GM20431 (cell line): ENCODE results near the gene PRDM7.
"Not testable (repeated sequence)": the region's sequence is repeated elsewhere in the genome, so short reads cannot be mapped to it uniquely, and the experiment has no call there.

Experiments used
- in situ Hi-C: fragments of 300-500 bp; cut with MseI, MboI; formaldehyde crosslinking; loops from one replicate; pipeline ENCODE4 v1.15.0; 2020; ENCODE audit warnings: low sequenced_read_pairs; ENCODE audit not compliant: unreplicated experiment

Gene PRDM7

DNA sequence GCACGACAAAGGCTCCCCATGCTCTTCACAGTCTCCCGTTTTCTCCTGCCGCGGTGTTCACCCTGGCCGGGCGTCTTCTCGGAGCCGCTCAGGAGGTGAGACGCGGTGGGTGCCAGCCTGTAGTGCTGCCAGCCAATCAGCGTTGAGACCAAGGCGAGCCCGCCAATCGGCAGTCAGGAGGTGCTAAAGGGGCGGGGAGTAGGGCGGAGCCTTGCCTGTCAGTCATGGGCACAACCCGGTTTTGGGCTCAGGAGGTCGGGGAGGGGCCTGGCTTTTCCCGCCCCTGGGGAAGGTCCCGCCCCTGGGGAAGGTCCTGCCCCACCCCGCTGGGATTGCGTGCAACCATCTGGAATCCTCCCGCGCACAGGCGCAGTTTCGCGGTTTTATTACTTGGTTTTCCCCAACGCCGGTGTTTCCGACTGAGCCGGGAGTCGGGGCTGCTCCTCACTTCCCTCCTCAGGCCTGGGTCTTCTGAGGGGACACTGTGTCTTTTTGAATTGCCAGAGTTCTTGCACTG lies at the start of gene PRDM7:
Gene PRDM7 (minus strand): TSS at position 92 of the 517 bp plus-strand sequence. CDS start 1,421 bp downstream, outside the sequence.
- in situ Hi-C loops = no loop called here

DNA sequence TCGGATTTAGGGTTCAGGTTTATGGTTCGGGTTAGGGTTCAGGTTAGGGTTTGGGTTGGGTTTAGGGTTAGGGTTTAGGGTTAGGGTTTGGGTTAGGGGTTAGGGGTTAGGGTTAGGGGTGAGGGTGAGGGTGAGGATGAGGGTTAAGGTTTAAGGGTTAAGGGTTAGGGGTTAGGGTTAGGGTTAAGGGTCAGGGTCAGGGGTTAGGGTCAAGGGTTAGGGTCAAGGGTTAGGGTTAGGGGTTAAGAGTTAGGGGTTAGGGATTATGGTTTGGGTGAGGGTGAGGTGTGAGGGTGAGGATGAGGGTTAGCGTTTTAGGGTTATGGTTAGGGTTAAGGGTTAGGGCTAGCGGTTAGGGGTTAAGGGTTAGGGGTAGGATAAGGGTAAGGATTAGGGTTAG lies 44.7 kb upstream of the PRDM7 start:
- in situ Hi-C loops = not testable (repeated sequence)

GRCh38 chr16:90107617-90108016 lies 30.5 kb upstream of the PRDM7 start:
- in situ Hi-C loops = not testable (repeated sequence)

DNA sequence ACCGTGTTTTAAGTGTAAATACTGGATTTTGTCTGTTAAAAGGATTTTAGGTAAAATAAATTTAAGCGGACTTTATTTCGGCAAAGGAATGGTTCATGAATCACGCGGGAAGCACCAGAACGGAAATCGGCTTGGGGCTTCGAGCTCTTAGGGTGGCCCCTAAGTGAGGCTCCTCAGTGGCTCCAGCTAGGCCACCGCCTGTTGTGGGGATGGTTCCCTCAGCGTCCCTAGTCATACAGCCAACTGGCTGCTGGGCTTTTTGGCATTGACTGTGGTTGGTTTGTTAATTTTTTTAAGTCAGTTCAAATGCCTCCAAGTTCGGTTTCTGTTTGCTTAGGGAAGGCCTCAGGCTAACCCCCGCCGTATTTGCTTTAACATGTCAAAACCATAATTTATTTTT lies 29.9 kb upstream of the PRDM7 start:
- in situ Hi-C loops = not testable (repeated sequence)

GRCh38 chr16:90106271-90106670 lies 29.1 kb upstream of the PRDM7 start:
- in situ Hi-C loops = not testable (repeated sequence)

DNA sequence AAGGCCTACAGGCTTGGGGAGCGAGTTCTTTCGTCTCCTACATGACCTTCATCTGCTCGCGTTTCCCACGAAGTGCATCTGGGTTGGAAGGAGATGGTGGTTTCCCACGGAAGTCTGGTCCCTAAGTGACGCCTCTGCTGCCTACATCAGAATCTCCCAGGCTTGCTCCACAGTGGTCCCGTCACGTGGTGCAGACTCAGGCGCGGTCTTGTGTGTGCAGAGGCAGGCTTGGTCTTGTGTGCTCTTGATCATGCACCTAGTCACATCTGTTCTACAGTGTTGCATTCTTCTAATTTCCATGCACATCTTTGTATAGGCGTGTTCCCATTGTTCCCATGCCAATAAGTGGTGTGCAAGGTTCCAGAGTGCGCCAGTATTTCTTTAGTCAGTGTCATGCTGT lies 27.6 kb upstream of the PRDM7 start:
- in situ Hi-C loops = not testable (repeated sequence)

DNA sequence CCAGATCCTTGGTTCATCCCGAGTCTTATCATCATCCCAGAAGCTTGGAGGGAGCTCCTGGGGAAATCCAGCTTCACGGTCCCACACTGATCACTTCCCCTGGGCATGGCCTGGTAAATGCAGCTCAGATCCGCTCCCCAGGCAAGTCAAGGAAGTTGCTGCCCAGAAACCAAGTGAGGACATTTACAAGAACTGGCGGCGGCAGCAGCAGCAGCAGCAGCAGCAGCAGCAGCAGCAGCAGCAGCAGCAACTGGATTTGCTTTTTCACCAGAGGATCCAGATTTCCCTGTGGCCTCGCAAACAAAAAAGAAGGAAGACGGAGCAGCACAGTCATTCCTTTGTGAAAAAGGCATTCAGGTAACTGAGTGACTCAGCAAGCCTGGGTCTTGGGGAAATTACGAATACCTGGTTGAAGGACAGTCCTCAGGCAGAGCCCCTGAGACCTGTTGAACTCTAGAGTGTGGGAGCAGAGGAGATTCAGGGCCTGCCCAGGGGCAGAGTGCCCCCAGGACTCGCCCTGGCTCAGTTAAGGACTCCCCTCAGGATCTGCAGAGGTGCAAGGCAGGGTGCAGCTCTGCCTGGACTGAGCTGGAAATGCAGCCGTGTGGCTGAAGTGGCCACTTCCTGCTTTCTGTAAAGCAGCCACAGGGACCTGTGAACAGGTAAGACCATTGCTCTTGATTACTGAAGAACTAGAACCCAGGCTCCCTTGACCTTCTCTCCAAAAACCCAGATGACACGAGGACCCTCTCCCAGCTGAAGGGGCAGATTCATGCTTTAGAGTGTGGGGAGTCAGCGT lies 25.2 kb upstream of the PRDM7 start:
- in situ Hi-C loops = not testable (repeated sequence)

DNA sequence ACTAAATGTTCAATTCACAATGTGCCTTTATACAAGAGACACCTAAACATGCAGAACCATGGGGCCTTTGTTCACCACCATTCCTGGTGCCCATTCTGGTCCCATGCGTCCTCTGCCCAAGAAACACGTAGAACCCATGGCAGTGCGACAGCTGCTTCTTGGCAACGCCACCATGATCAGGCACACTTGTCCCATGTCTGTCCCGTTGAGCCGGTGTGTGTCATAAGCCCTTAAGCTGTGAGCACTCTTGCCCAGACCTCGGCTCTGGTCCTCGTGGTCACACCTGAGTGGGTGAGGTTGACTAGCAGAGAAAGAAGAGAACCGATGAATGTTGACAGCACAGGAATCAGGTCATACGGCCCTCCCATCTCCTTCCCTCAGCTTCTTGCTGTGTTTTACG lies 24.2 kb upstream of the PRDM7 start:
- in situ Hi-C loops = not testable (repeated sequence)

- in situ Hi-C loops = not testable (repeated sequence)
These were observed 23.7 kb upstream of the PRDM7 start for GRCh38 chr16:90100790-90101189.

DNA sequence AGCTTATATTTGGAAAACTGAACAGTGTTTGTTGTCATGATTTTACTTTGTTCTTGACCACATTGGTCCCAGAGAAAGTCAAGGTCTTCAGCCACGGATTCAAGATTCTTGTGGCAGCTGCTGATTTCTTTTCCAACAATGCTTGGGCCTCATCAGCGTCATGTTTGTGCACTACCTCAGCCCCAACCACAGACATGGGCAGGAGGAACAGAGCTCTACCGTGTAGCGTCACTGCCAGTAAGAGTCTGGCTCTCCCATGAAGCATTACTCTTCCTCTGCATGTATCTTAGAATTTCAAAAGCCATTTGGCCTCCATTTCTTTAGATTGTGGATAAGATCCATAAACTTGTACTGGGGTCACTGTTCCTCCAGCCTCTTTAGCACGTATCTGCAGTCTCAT lies 23.1 kb upstream of the PRDM7 start:
- in situ Hi-C loops = not testable (repeated sequence)

DNA sequence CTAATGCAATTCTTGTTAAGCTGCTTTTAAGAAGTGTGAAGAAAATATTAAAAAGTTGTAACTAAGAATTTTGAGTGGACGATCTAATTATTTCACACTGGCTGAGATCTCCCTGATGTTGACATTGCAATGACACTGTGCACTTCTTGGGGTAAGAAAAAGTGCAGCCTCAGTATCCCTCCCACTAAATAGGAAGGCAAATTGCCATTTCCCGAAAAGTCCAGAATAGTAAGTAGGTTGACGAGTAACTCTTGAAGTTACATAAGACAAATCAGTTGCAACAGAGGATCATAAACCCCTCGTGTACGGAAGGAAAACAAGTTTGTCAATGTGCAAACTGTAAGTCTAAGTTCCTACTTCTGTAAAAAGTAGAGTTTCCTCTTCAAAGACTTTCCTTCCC lies 21.8 kb upstream of the PRDM7 start:
- in situ Hi-C loops = not testable (repeated sequence)

- in situ Hi-C loops = not testable (repeated sequence)
These were observed 20.0 kb upstream of the PRDM7 start for GRCh38 chr16:90097010-90097684.

GRCh38 chr16:90094791-90095190 lies 17.7 kb upstream of the PRDM7 start:
- in situ Hi-C loops = not testable (repeated sequence)

GRCh38 chr16:90094296-90094695 lies 17.2 kb upstream of the PRDM7 start:
- in situ Hi-C loops = not testable (repeated sequence)

GRCh38 chr16:90093799-90094198 lies 16.7 kb upstream of the PRDM7 start:
- in situ Hi-C loops = not testable (repeated sequence)

GRCh38 chr16:90092781-90093180 lies 15.7 kb upstream of the PRDM7 start:
- in situ Hi-C loops = not testable (repeated sequence)

DNA sequence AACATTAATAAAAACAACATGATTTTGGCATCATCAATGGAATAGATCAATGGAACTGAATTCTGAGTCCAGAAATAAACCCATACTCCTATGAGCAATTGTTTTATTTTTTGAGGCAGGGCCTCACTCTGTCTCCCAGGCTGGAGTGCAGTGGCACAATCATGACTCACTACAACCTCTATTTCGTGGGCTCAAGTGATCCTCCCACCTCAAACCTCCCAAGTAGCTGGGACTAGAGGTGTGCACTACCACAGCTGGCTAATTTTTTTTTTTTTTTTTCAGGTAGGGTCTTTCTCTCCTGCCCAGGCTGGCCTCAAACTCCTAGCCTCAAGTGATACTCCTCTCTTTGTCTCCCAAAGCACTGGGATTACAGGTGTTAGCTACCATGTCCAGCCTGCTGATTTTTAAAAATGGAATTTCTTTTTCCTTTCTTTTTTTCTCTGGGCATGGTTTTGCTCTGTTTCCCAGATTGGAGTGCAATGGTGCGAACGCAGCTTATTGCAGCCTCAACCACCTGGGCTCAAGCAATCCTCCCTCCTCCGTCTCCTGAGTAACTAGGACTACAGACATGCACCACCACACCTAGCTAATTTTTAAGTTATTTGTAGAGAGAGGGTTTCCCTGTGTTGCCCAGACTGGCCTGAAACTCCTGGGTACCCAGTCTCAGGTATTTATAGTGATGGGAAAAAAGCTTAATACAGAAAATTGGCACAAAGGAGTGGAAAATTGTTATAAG lies 7.3 kb upstream of the PRDM7 start:
- in situ Hi-C loops = no loop called here

DNA sequence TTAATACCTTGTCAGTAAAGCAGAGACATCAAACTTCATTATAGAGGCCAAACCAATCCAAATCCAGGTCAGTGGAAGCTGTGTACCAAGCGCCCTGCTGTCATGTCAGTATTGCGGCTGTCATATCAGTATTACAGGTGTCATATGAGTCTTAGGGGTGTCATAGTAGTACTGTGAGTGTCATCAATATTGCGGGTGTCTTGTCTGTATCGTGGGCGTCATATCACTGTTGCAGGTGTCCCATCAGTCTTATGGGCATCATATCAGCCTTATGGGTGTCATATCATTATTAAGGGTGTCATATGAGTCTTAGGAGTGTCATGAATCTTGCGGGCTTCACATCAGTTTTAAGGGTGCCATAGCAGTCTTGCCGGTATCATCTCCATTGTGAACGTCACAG lies 6.0 kb upstream of the PRDM7 start:
- in situ Hi-C loops = no loop called here

- in situ Hi-C loops = no loop called here
These were observed 4.5 kb upstream of the PRDM7 start for GRCh38 chr16:90081606-90081970.

- in situ Hi-C loops = no loop called here
These were observed 1.4 kb upstream of the PRDM7 start for GRCh38 chr16:90078579-90078895.
